K562 (cell line): ENCODE data around the gene GSTA2. TPM values are rescaled to one million over a fixed set of nuclear protein-coding genes. Genes with fewer than 3 reads are reported as not detected.

Source experiments
- CBFA2T3 ChIP-seq: fragments of 450-650 bp; IDR thresholded peaks from 2 replicates; pipeline ENCODE4 v1.6.1; 2017
- CREM ChIP-seq: IDR thresholded peaks from 2 replicates; pipeline ENCODE4 v1.6.1; 2014; ENCODE audit warnings: antibody characterized with exemption, low read depth
- DACH1 ChIP-seq: fragments of 450-650 bp; IDR thresholded peaks from 2 replicates; pipeline ENCODE4 v1.6.1; 2018; ENCODE audit not compliant: partially characterized antibody
- FOXA1 ChIP-seq: fragments of 450-650 bp; IDR thresholded peaks from 2 replicates; pipeline ENCODE4 v1.6.1; 2016; ENCODE audit warnings: mild to moderate bottlenecking, borderline replicate concordance
- FOXK2 ChIP-seq, 2 experiments: fragments of 450-650 bp; IDR thresholded peaks in 1 of 2; conservative IDR thresholded peaks in 1 of 2; 2 replicates each; pipeline ENCODE4 v1.6.1; 2016; ENCODE audit warnings: low read depth in 2 of 2, mild to moderate bottlenecking in 1 of 2
- MAFG ChIP-seq: fragments of 450-650 bp; conservative IDR thresholded peaks from 2 replicates; pipeline ENCODE4 v1.6.1; 2016; ENCODE audit warnings: missing genetic modification characterization, missing compliant biosample characterization
- MAFK ChIP-seq: IDR thresholded peaks from 2 replicates; pipeline ENCODE4 v1.6.1; 2011; ENCODE audit warnings: low read length, improper control_type of control experiment
- MIER1 ChIP-seq: fragments of 450-650 bp; IDR thresholded peaks from 2 replicates; pipeline ENCODE4 v1.6.1; 2016; ENCODE audit warnings: antibody characterized with exemption, mild to moderate bottlenecking, low read depth
- RCOR1 ChIP-seq, 2 experiments: IDR thresholded peaks; 2 replicates each; pipeline ENCODE4 v1.6.1; 2012; ENCODE audit warnings: low read depth in 2 of 2, low read length in 2 of 2, borderline replicate concordance in 1 of 2, improper control_type of control experiment in 1 of 2
- SNIP1 ChIP-seq: fragments of 450-650 bp; IDR thresholded peaks from 2 replicates; pipeline ENCODE4 v1.7.1; 2017; ENCODE audit warnings: low read depth, mild to moderate bottlenecking
- STAG1 ChIP-seq: sonication (generic); formaldehyde crosslinking; IDR thresholded peaks from 2 replicates; pipeline ENCODE4 v1.5.0; 2020; ENCODE audit warnings: missing genetic modification reagents, borderline replicate concordance
- TAL1 ChIP-seq: fragments of 450-650 bp; IDR thresholded peaks from 2 replicates; pipeline ENCODE4 v1.6.1; 2016; ENCODE audit warnings: mild to moderate bottlenecking
- TCF3 ChIP-seq: sonication (generic); formaldehyde crosslinking; IDR thresholded peaks from 2 replicates; pipeline ENCODE4 v1.4.0; 2020; ENCODE audit warnings: mild to moderate bottlenecking, missing genetic modification reagents
- TRIM24 ChIP-seq, 2 experiments: fragments of 450-650 bp; IDR thresholded peaks; 2 replicates each; pipeline ENCODE4 v1.6.1; 2016
- ZEB2 ChIP-seq: fragments of 450-650 bp; IDR thresholded peaks from 2 replicates; pipeline ENCODE4 v1.6.1; 2016
- polyA plus RNA-seq, 8 experiments: library from polyadenylated mRNA; depleted of rRNA in 4 of 8; stranded (reverse) in 5 of 8; unstranded in 3 of 8; fragments of >200 nt; fragmentation: Nextera tagmentation in 2 of 8; fragmentation: Illumina TruSeq in 1 of 8; extraction: Ambion mirVana in 2 of 8; extraction: Trizol in 1 of 8; gene quantifications; 2 replicates each; pipeline versions ENCODE4 v1.2.1 to v1.2.3, GENCODE V29; 2011 to 2014; ENCODE audit warnings: inconsistent platforms in 1 of 8, missing spikeins in 1 of 8
- total RNA-seq, 7 experiments: library from RNA; depleted of rRNA in 6 of 7; stranded (reverse); fragments of >200 nt in 6 of 7; fragmentation: Illumina TruSeq in 2 of 7; extraction: Trizol in 2 of 7; gene quantifications; 2 replicates each; pipeline versions ENCODE4 v1.2.1 to v1.2.3, GENCODE V29; 2011 to 2021; ENCODE audit warnings: low replicate concordance in 1 of 7
- TF ChIP-seq, protein P1 (sequence below): fragments of 450-650 bp; IDR thresholded peaks from 2 replicates; pipeline ENCODE4 v1.6.1; 2016; ENCODE audit warnings: mild to moderate bottlenecking, moderate library complexity
- TF ChIP-seq, protein P2 (sequence below): fragments of 250-450 bp; sonication (Bioruptor Pico); IDR thresholded peaks from 2 replicates; pipeline ENCODE4 v1.8.0; 2022; ENCODE audit warnings: inconsistent platforms

GSTA2 gene
- total and polyA plus RNA-seq, 9 of the 15 experiments (the other 6 are each of a cell fraction or from before 2014, with no cell fraction given) = 0.11 to 0.24 (median 0.14) TPM; not detected in 3

DNA sequence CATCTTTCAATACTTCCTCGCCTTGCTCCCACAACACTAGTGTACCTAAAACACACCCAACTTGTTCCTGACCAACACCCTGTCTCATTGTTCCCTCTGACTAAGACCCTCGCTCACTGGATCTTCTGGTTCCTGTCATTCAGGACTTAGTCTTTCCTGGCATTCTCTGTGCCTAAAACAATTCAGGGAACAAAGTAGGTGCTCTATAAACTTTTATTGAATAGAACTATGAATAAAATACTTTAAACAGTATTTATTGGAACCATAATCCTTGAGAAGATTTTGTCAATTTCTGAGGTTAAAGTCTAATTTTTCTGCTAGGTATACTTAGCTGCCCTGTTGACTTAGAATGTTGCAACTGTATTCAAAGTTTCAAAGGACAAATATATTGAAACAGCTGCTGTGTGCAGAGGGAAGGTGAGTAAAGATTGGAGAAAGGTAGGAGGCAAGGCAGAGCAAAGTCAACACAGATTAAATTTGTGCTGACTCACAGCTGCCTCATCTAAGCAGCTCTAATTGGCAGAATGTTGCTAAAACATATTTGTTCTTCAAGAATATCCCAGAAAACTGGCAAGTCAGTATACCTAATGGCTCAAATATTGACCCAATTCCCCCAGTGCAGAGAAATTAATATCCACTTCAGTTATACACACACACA, 37.6 kb downstream of the GSTA2 start (continued):
- TF ChIP-seq TAL1 = peak; percentile 74
- TF ChIP-seq MAFG (tag) = peak; percentile 93
- TF ChIP-seq MAFK = peak; percentile 78
- TF ChIP-seq CBFA2T3 = peak; percentile 85
- no peak for TF ChIP-seq STAG1
- peak; percentile 34; the same call in 1 of the 2 replicates for TF ChIP-seq CREM
- TF ChIP-seq ZEB2 = peak; percentile 82; the same call in 1 of the 2 replicates
- TF ChIP-seq FOXK2 (conservative IDR thresholded peaks at IDR 0.05 in 1 of 2, IDR thresholded peaks at IDR 0.05 in 1 of 2; ENCODE audit: low read depth in 2 of 2) = peak in 1 of 2 experiments; percentile 22; a peak in 1 of 4 replicates
- no peak for TF ChIP-seq MIER1
- TF ChIP-seq SNIP1 = no peak
- peak in 1 of 2 experiments; percentile 30; a peak in 1 of 4 replicates for TF ChIP-seq RCOR1 (IDR thresholded peaks at IDR 0.05; ENCODE audit: borderline replicate concordance in 1 of 2, low read depth in 2 of 2, low read length in 2 of 2)
- TF ChIP-seq, protein P1, sequence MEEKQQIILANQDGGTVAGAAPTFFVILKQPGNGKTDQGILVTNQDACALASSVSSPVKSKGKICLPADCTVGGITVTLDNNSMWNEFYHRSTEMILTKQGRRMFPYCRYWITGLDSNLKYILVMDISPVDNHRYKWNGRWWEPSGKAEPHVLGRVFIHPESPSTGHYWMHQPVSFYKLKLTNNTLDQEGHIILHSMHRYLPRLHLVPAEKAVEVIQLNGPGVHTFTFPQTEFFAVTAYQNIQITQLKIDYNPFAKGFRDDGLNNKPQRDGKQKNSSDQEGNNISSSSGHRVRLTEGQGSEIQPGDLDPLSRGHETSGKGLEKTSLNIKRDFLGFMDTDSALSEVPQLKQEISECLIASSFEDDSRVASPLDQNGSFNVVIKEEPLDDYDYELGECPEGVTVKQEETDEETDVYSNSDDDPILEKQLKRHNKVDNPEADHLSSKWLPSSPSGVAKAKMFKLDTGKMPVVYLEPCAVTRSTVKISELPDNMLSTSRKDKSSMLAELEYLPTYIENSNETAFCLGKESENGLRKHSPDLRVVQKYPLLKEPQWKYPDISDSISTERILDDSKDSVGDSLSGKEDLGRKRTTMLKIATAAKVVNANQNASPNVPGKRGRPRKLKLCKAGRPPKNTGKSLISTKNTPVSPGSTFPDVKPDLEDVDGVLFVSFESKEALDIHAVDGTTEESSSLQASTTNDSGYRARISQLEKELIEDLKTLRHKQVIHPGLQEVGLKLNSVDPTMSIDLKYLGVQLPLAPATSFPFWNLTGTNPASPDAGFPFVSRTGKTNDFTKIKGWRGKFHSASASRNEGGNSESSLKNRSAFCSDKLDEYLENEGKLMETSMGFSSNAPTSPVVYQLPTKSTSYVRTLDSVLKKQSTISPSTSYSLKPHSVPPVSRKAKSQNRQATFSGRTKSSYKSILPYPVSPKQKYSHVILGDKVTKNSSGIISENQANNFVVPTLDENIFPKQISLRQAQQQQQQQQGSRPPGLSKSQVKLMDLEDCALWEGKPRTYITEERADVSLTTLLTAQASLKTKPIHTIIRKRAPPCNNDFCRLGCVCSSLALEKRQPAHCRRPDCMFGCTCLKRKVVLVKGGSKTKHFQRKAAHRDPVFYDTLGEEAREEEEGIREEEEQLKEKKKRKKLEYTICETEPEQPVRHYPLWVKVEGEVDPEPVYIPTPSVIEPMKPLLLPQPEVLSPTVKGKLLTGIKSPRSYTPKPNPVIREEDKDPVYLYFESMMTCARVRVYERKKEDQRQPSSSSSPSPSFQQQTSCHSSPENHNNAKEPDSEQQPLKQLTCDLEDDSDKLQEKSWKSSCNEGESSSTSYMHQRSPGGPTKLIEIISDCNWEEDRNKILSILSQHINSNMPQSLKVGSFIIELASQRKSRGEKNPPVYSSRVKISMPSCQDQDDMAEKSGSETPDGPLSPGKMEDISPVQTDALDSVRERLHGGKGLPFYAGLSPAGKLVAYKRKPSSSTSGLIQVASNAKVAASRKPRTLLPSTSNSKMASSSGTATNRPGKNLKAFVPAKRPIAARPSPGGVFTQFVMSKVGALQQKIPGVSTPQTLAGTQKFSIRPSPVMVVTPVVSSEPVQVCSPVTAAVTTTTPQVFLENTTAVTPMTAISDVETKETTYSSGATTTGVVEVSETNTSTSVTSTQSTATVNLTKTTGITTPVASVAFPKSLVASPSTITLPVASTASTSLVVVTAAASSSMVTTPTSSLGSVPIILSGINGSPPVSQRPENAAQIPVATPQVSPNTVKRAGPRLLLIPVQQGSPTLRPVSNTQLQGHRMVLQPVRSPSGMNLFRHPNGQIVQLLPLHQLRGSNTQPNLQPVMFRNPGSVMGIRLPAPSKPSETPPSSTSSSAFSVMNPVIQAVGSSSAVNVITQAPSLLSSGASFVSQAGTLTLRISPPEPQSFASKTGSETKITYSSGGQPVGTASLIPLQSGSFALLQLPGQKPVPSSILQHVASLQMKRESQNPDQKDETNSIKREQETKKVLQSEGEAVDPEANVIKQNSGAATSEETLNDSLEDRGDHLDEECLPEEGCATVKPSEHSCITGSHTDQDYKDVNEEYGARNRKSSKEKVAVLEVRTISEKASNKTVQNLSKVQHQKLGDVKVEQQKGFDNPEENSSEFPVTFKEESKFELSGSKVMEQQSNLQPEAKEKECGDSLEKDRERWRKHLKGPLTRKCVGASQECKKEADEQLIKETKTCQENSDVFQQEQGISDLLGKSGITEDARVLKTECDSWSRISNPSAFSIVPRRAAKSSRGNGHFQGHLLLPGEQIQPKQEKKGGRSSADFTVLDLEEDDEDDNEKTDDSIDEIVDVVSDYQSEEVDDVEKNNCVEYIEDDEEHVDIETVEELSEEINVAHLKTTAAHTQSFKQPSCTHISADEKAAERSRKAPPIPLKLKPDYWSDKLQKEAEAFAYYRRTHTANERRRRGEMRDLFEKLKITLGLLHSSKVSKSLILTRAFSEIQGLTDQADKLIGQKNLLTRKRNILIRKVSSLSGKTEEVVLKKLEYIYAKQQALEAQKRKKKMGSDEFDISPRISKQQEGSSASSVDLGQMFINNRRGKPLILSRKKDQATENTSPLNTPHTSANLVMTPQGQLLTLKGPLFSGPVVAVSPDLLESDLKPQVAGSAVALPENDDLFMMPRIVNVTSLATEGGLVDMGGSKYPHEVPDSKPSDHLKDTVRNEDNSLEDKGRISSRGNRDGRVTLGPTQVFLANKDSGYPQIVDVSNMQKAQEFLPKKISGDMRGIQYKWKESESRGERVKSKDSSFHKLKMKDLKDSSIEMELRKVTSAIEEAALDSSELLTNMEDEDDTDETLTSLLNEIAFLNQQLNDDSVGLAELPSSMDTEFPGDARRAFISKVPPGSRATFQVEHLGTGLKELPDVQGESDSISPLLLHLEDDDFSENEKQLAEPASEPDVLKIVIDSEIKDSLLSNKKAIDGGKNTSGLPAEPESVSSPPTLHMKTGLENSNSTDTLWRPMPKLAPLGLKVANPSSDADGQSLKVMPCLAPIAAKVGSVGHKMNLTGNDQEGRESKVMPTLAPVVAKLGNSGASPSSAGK = no peak
- TF ChIP-seq DACH1 = peak; percentile 61
- TF ChIP-seq, protein P2, sequence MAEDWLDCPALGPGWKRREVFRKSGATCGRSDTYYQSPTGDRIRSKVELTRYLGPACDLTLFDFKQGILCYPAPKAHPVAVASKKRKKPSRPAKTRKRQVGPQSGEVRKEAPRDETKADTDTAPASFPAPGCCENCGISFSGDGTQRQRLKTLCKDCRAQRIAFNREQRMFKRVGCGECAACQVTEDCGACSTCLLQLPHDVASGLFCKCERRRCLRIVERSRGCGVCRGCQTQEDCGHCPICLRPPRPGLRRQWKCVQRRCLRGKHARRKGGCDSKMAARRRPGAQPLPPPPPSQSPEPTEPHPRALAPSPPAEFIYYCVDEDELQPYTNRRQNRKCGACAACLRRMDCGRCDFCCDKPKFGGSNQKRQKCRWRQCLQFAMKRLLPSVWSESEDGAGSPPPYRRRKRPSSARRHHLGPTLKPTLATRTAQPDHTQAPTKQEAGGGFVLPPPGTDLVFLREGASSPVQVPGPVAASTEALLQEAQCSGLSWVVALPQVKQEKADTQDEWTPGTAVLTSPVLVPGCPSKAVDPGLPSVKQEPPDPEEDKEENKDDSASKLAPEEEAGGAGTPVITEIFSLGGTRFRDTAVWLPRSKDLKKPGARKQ (CRISPR knock-in tag) = no peak
- TF ChIP-seq FOXA1 = 0 out of 2 replicates have a peak, but pooled peaks have one; percentile 62
- TF ChIP-seq TCF3 (CRISPR knock-in tag) = peak; percentile 64
- TF ChIP-seq TRIM24 (IDR thresholded peaks at IDR 0.05) = peak; percentile 45 to 57; a peak in 2 of 4 replicates
